HPDE6-E6E7 (cell line): ENCODE data around the gene ARHGEF16.

Source experiments
- DNase-seq: peaks from one replicate; pipeline ENCODE4 v3.0.0; 2011; ENCODE audit warnings: missing footprints; ENCODE audit errors: extremely low spot score

Gene ARHGEF16

DNA sequence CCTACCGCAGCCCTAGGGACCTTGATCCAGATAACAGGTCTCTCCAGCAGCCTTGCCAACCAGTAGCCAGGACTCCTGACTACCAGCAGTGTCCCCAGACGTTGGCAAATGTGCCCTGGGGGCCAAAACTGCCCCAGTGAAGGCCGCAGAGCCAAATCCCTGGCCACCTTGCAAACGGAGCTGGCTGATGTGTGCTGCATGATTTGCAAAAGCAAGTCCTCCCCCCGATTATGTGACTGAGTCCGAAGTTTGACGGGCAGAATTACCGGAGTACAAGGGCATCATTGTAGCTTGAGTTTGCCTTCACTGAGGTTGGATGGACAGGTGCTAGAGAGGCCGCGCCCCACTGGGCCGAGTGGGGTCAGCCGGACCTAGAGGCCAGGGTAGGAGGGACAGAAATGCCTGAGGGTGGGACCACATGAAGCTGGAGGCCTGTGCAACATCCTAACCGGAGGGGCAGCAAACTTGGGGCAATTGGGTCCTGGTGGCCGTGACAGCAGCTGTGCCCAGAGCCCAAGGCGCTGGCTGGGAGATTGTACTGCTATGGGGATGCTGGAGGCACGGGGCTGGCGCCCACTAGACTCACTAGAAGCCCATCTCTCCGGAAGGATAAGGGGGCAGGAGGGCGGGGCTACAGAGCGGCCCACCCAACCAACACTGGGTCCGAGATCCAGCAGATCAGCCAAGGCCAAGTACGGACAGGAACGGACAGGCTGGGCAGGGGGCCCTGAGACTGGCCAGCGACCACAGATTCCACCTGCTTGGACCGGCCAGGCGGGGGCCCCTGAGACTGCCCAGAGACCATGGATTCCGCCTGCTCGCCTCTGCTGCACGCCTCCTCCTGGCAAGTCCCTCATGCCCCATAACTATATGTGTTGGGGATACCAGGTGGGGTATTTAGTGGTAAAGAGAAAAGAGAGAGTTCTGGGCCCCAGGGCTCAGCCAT is 2.8 kb downstream of the ARHGEF16 start:
- DNase-seq, result no peak

DNA sequence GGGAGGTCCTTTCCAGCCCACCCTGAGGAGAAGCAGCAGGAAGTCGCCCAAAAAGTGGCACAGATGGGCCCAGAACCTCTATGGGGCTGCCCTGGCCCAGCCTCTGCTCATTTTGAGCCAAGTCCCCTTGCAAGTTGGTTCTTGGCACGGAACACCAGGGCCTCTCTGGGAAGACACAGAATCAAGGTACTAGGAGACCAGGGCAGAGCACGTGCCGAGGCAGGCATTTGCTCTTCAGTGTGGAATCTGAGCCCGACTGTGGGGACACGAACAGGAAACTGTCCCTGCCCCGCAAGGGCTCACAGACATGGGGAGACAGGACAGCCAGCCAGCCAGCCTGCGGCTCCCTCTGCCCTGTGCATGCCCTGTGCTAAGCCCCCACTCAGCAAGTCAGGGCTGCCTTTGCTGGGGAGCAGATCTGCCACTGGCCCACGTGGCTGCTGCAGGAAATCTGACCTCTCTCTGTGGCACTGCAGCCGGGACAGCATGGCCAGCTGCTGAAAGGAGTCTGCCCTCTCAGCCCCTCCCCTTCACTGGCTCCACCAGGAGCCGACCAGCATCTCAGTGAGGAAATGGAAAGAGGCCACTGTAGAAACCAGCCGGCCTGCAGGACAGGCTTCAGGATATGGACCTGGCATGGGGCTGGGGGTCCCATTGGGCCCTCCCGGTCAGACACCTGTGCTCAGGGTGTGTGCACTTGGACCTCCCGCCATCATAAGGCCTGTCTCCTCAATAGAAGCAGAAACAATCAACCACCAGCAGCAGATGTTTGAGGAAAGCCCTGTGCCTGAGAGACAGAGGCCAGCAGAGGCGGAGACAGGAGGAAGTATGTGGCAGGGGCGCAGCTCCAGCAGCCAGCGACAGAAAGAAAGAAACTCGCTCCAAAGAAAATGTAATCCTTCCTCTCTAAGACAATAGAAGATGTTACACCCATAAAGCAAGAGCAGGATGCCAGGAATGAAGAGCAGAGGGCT is 3.7 kb downstream of the ARHGEF16 start:
- no peak for DNase-seq

DNA sequence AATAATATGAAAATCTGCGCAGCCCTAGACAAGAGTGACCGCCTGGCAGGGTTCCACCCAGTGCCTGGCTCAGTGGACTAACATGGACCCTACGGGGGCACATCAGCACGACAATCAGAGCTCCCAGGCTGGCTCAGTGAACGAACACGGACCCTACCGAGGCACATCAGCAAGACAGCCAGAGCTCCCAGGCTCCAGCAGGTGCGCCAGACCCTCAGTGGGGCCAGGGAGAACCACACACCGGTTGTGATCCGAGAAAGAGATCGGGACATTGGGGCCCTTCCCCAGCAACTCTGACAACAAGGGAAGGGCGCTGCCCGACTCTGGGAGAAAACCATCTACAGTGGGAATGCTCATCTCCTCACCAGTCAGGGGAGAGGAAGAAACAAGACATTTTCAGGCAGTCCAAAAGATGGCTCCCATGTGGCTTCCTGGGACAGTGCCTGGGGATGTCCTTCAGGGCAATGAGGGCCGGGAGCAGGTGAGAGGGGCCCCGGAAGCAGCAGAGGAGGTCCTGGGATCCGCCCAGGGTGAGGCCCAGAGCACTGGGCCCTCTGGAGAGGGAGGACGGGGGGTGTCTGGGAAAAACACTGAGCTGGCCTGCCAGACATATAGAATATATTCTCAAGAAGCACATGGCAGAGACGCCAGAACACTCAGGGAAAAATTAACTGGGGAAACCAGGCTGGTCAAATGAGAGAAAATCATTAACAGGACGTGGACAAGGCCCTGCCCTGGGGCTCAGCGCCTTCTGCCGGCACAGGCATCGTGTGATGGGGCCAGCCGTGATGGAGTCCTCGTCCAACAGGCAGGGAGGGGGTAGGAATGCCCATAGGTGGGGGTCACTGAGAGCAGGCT is 4.8 kb downstream of the ARHGEF16 start:
- DNase-seq, result no peak

DNA sequence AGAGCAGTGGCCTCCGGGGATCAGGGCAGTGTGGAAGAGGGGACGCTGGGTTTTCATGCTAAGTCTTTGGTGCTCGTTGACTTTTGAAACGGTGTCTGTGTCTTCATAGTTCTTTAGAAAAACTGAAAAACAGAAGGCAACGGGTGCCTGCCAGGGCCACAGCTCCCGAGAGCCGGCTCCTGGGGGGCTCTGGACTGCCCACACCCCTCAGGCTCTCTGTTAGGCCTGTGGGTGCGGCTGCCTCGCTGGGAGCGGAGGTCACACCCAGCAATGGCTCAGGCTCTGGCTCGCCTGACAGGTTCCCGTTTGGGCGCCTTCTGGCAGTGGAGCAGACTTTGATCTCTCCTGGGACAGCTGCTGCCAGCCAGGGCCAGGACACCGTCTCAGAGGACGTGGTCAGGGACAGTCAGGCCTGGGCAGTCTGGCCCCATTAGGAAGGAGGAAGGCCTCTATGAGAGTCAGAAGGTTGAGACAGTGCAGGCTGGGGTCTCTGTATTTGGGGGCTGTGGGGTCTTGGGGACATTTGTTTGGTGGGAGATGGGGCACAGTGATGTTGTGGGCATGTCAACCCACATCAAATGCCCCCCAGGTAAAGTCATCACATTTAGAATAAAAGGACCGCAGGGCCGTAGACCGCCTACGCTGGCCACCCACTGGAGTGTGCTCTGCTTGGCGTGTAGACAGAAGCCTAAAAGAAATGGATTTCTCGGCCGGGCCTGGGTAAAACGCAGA is 5.6 kb downstream of the ARHGEF16 start:
- no peak for DNase-seq

DNA sequence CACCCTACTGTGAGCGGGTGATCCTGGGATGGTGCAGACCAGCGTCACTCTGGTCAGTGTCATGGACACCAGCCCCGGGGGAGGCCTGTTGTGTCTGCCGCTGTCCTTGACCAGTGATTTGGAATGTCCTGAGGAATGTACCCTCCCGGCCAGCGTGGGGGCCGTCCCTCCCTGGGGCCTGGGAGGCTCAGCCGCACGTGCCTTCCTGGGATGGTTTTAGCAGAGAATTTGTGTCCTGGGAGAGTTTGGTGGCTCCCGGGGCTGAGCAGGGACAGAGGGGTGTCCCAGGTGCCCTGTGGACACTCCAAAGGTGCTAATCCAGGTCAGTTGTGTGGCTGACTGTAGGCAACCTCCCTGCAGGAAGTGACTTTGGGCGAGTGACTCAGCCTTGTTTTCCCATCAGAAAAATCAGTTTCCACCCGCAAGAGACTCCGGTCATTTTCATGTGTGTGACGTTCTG is 6.2 kb downstream of the ARHGEF16 start:
- DNase-seq, result no peak

DNA sequence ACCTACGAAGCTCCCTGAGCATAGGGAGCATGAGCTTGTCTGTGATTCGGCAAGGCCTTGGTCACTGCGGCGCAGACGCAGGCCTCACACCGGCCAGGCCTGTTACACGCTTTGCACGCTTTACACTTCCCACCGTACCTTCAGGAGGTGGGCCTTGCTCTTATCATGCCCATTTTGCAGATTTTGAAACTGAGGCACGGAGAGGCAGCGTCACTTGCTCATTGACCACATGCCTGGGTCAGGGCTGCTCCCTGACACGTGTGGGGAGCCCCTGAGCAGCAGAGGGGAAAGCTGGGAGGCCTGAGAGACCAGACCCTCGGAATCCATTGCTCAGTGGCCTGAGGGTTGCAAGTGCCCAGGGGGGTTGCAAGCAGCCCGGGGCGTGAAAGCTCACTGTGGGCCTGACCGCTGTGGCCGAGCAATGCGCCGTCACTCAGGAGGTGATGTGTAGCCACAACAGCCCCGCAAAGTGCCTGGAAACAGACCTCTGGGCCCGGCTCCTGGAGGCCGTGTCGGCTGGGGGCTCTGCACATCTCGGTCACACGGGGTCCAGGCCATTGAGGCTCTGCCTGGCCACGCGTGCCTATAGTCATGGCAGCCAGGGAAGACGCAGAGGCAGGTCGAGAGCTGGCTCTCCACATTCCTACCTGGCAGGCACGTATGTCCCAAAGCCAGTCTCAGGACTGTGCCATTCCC is 6.9 kb downstream of the ARHGEF16 start:
- DNase-seq, result no peak

DNA sequence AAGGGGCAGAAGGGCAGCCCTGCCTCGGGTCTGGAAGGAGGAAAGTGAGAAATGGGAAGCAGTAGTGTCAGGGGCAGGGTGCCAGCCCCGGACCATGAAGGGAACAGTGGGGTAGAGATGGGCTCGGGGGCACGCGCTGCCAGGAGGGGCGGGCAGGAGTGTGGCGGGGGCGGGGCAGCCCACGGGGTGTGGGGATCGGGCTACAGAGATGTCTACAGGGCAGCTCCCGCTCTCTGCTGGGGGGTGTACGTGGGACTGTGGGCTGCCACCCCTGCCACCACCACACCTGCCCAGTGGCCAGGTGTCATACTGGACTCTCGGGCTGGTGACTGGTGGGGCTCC is 7.4 kb downstream of the ARHGEF16 start:
- DNase-seq, result no peak

DNA sequence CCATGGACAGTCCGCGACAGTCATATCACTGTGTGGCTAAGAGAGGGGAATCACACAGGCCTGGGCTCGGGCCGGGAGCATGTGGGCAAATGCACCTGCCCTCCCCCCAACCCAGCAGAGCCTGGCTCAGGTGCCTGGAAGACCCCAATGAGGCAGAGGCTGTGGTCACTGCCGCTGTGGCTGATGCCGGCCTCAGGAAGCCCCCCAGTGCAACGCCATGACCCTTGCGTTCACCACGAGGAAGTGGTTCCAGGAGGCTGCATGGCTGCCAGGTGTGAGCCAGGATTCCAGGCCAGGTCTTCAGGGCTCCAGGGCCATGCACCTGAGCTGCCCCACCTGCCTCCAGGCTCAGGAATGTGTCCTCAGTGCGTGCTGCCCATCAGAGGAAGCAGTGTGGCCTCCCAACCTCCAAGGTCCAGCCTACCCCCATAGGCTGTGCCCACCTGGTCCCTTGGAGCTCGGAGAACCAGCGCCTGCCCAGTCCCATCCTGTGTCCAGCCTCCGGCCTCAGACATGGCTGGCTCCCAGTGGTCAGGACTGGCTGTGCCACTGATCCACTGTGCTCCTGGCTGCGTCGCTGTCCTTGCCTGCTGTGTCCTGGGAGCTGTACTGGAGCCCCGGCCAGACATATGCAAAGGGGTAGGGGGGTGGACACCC is 8.0 kb downstream of the ARHGEF16 start:
- no peak for DNase-seq

DNA sequence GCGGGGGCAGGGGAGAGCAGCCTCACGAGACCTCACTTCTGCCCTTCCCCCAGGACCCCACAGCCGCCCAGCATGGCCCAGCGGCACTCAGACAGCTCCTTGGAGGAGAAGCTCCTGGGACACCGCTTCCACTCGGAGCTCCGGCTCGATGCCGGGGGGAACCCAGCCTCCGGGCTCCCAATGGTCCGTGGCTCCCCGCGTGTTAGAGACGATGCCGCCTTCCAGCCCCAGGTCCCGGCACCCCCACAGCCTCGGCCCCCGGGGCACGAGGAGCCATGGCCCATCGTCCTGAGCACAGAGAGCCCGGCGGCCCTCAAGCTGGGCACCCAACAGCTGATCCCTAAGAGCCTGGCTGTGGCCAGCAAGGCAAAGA is 8.5 kb downstream of the ARHGEF16 start:
- DNase-seq, result no peak

DNA sequence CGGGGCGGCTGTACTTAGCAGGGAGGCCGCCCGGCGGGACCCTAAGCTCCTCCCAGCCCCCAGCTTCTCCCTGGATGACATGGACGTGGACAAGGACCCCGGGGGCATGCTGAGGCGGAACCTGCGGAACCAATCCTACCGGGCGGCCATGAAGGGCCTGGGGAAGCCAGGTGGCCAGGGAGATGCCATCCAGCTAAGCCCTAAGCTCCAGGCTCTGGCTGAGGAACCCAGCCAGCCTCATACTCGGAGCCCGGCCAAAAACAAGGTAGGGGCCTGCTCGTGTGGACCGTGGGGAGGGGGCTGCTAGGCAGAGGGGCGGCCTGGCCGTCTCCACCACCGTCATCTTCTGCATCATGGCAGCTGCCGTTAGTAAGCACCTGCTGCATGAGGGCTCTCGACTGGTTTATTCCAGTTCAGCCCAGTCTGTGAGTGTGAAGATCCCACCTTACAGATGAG is 9.0 kb downstream of the ARHGEF16 start:
- no peak for DNase-seq

DNA sequence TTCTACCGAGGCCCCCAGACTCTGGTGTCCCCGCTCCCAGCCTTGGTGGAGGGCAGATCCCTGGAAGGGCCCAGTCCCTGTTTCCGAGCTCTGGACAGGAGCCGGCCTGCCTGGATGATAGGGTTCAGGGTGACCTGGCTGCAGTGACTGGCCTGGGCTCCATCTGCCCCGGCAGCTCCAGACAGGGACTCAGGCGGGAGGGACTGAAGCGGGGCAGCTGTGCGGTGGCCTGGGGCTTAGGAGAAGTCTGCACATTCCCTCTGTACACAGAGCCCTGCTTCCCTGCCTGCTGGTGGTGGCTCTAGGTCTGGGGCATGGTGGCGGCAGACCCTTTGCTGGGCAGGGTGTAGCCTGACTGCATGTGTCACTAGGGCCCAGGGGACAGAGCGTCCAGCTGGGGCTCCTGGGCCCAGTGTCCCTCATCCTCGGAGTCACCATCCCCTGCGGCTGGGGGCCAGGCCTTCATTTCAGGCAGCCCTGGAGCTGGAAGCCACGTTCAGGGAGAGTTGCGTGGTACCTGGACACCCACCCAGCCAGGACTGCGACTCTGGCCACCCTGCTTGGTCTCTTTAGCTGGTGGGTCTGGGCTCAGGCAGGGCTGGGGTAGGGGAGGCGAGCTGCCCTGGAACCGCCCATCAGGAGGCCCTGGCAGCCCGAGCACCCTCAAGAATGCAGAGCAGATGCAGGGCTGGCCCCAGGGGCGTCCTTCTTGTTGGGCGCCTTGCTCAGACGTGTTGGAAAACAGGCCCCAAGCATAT is 9.6 kb downstream of the ARHGEF16 start:
- no peak for DNase-seq

DNA sequence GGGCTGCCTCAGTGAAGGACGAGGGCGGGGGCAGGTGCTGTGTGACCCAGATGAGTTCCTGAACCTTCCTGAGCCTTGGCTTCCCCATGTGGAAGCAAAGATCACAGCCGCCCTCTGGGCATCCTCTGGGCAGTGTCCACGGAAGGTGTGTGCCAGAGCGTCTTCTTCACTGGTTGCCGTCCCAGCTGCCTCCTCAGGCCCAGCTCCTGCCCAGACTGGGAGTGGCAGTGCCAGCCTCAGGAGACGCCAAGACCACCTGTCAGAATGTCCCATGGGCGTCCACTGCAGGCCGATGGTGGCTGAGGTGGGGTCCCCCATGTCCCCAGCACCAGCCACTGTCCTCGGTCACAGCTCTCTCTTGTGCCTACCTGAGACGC is 10.2 kb downstream of the ARHGEF16 start:
- DNase-seq, result no peak

DNA sequence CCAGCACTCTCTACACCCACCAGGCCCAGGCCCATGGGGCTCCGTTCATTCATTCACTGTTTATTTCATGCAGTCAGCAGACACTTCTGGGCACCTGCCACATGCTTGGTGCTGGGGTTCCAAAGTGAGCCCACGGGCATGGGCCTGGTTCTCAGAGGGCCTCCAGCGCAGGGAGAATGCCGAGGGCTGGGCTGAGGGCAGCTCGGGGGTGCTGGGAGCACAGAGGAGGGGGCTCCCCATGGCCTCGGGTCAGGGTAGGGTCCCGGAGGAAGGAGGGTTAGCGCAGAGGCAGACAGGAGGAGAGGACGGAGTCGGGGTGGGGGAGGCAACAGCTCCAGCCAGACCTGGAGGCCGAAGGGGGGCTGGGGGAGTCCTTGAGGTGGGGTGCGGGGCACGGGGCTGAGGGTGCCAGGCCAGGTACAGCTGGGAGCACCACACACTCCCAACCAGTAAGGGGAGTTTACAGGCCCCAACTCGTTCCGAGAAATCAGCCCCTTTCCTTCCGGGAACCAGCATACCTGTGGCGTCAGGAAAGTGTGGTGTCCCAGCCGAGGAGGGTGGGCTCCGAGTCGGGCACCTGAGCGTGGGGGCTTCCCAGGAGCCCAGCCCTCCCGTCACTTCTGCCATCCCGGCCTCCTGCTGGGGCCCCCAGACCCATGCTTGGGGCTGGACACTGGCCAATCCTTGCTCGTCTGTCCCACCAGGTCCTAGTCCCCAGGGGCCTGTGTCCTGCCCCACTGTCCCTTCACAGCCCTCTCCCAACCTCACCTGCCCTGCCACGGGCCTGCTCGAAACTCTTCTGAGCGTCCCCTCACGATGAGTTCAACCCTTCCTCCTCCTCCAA is 10.8 kb downstream of the ARHGEF16 start:
- DNase-seq, result no peak

DNA sequence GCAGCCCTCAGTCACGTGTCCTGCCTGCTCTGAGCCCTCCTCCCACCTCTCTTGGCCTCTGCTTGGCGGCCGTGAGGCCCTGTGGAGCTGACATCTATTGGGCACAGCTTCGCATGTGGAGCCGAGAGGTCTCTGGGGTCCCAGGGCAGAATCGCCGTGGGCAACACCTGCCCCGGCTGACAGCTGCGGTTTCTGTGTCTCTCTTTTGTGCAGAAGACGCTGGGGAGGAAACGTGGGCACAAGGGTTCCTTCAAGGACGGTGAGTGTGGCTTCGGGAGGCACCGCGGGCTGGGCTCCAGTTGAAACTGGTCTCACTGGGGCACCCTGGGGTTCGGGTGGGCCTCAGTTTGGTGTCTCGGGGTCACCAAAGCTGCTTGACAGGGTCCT is 11.5 kb downstream of the ARHGEF16 start:
- no peak for DNase-seq

DNA sequence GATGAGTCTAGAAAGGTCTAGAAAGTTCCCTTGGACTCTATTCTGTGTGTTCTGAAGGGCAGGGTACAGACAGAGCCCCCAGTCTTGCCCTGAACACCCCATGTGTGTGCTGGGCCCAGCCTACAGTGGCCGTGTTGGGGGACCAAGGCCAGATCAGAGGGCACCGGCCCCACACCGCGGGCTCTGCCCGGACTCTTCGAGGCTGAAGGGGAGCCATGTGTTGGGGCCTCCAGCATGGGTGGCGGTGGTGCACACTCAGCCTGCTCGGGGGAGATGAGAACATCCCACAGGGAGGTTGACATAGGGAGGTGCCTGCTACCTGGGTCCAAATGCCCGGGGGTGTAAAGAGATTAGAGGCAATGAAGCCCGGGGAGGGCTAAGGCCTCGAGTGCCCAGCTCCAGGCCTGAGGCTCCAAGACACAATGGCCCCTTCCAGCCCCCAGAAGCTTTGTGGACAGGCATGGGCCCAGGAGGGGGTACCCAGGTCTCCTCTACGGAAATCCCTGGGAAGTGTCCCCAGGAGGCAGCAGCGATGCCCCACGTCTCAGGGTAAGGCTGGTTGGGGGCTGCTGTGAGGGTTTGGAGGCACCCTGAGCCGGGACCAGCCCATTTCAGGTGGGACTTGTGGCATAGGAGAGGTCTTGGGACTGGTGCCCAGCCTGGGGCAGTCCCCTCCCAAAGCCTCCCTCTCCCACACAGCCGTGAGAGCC is 12.1 kb downstream of the ARHGEF16 start:
- DNase-seq, result no peak

DNA sequence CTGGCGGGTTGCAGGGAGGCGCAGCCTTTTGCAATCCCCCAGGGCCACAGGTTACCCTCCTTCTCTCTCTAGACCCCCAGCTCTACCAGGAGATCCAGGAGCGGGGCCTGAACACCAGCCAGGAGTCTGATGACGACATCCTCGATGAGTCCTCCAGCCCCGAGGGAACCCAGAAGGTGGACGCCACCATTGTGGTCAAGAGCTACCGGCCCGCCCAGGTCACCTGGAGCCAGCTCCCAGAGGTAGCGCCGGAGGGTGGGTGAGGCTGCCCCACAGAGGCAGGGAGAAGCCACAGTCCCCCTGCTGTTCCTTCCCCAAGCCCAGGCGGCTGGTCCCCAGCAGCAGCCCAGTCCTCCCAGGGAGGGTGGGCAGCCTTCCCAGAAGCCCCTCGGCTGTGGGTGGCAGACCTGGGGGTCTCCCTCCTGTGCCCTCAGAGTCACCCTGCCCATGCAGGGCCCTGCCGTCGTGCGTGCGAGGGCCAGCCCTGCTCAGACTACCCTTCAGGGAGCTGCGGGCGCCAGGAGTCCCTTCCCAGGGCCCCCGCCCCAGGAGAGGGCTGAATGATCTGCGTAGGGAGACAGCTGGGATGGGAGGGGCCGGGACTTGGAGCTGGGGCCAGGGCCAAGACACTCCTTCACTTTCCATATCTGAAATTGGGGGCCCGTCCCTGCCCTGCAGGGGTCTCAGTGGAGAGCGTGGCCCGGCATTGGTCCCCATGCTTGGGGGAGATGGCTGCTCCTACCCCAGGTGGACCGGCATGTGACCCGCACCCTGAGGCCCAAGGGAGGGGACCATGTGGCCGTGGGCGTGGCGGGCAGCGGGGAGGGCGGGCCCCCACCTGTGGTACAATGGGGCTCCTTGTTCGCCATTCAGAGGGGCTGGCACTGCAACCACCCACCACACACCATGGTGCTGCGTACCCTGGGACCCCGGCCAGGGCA is 12.9 kb downstream of the ARHGEF16 start:
- no peak for DNase-seq
